Testis (tissue), 3 donors: Measurements from ENCODE around the gene CCNG1. TPM values are rescaled to one million over a fixed set of nuclear protein-coding genes. Genes with fewer than 3 reads are reported as not detected.
A peak's percentile ranks its signal among the peaks of the same experiment; 100 is the strongest.

Experiments used
- DNase-seq: peaks from one replicate; pipeline ENCODE4 v3.0.0-alpha.2; 2019
- H3K27ac ChIP-seq, 2 donors: fragments of 200-600 bp; sonication (generic); one replicate each; pipeline ENCODE4 v1.5.1; 2019
- H3K27me3 ChIP-seq: fragments of 200-600 bp; sonication (generic); one replicate; pipeline ENCODE4 v1.5.1; 2019
- H3K36me3 ChIP-seq: fragments of 200-600 bp; sonication (generic); one replicate; pipeline ENCODE4 v1.5.1; 2017; ENCODE audit warnings: low read depth; ENCODE audit errors: missing control alignments
- H3K4me1 ChIP-seq: fragments of 200-600 bp; sonication (generic); one replicate; pipeline ENCODE4 v1.5.1; 2019
- H3K4me3 ChIP-seq, 2 donors: fragments of 200-600 bp; sonication (generic); one replicate each; pipeline ENCODE4 v1.5.1; 2017 to 2019
- H3K9me3 ChIP-seq: fragments of 200-600 bp; sonication (generic); one replicate; pipeline ENCODE4 v1.5.1; 2017
- CTCF ChIP-seq, 3 experiments: fragments of 450-650 bp in 2 of 3; fragments of 200-600 bp in 1 of 3; sonication (generic) in 1 of 3; IDR thresholded peaks; one replicate each; pipeline ENCODE4 v1.5.1; 2016 to 2019; ENCODE audit warnings: antibody characterized with exemption in 3 of 3, mild to moderate bottlenecking in 2 of 3, moderate library complexity in 1 of 3
- POLR2A ChIP-seq: fragments of 450-650 bp; IDR thresholded peaks from one replicate; pipeline ENCODE4 v1.6.1; 2017; ENCODE audit warnings: antibody characterized with exemption, mild to moderate bottlenecking, moderate library complexity
- WGBS, 2 donors: methylation state at CpG; one replicate each; pipeline ENCODE4 v1.1.5; 2018; 5-methylcytosine and 5-hydroxymethylcytosine counted together
- intact Hi-C: fragments of 100-400 bp; cut with DNase I; formaldehyde crosslinking; loops from one replicate; pipeline ENCODE4 v1.15.1; 2023; ENCODE audit warnings: low total_unique reads
- polyA plus RNA-seq: library from polyadenylated mRNA; stranded (reverse); fragments of 350-450 nt; fragmentation: Illumina TruSeq; extraction: RNeasy Lipid Tissue Mini Kit (QIAGEN cat#74804); gene quantifications from one replicate; pipeline ENCODE4 v1.2.3, GENCODE V29; 2014; ENCODE audit warnings: low read depth, low replicate concordance; ENCODE audit not compliant: insufficient read depth
- total RNA-seq, 2 donors: library from RNA; depleted of rRNA; stranded (reverse); fragments of >200 nt; gene quantifications; one replicate each; pipeline ENCODE4 v1.2.3, GENCODE V29; 2016

The CCNG1 gene
- total and polyA plus RNA-seq, 3 donors from 2014 or later, result 34.5 to 72.2 (median 60.5) TPM

DNA sequence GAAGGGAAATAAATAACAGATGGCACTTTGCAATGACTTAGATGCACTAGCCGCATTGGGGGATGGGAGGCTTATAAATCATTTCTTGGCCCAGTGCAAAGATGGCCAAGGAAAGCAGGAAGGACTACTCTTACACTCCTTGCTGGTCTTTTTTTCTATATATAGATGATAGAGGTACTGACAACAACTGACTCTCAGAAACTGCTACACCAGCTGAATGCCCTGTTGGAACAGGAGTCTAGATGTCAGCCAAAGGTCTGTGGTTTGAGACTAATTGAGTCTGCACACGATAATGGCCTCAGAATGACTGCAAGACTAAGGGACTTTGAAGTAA lies 1.7 kb downstream of the CCNG1 start:
- Histone ChIP-seq H3K4me1 (peaks cover 24% of the 10 kb centered on the region), H3K36me3 (no peaks in the 10 kb centered on the region), H3K4me3 (peak overlapping the region in 1 of 2 donors; percentile 95), H3K27me3 (no peaks in the 10 kb centered on the region), H3K27ac (no peak overlapping the region), H3K9me3 (no peaks in the 10 kb centered on the region)
- no peak for DNase-seq
- intact Hi-C loops, result no loop called here
- TF ChIP-seq POLR2A (no peak), CTCF (IDR thresholded peaks at IDR 0.05) (no peak)
- WGBS, 2 donors, result 38 to 40% methylated on average over 2 of the region's 2 CpGs

DNA sequence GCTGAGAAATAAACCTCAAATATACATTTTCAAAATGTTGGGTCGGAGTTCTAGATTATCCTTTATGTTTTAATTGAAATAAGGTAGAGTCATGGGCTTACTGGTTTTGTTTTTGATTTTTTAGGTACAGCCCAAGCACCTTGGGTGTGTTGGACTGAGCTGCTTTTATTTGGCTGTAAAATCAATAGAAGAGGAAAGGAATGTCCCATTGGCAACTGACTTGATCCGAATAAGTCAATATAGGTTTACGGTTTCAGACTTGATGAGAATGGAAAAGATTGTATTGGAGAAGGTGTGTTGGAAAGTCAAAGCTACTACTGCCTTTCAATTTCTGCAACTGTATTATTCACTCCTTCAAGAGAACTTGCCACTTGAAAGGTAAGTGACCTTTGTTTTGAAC lies 3.6 kb downstream of the CCNG1 start:
- WGBS, 2 donors, result 92 to 97% methylated on average over 3 of the region's 3 CpGs
- Histone ChIP-seq H3K27ac (no peak overlapping the region), H3K4me1 (peaks cover 16% of the 10 kb centered on the region), H3K27me3 (no peaks in the 10 kb centered on the region), H3K9me3 (no peaks in the 10 kb centered on the region), H3K4me3 (no peak overlapping the region), H3K36me3 (no peaks in the 10 kb centered on the region)
- DNase-seq, result no peak
- no peak for TF ChIP-seq CTCF (IDR thresholded peaks at IDR 0.05)
- no peak for TF ChIP-seq POLR2A
- intact Hi-C loops, result no loop called here

GRCh38 chr5:163444526-163444925 lies 7.1 kb downstream of the CCNG1 start:
- no peak for DNase-seq
- H3K27ac ChIP-seq, result no peak overlapping the region
- H3K36me3 ChIP-seq, result no peaks in the 10 kb centered on the region
- no peak overlapping the region for H3K4me3 ChIP-seq
- intact Hi-C loops, result no loop called here
- TF ChIP-seq POLR2A (no peak), CTCF (IDR thresholded peaks at IDR 0.05) (no peak)
- no peaks in the 10 kb centered on the region for H3K27me3 ChIP-seq
- H3K9me3 ChIP-seq, result no peaks in the 10 kb centered on the region
- peaks cover under 1% of the 10 kb centered on the region for H3K4me1 ChIP-seq
- WGBS, 2 donors, result 92 to 94% methylated on average over 1 of the region's 1 CpG

GRCh38 chr5:163445345-163445744 lies 8.0 kb downstream of the CCNG1 start:
- H3K9me3 ChIP-seq, result no peaks in the 10 kb centered on the region
- H3K4me3 ChIP-seq, result no peak overlapping the region
- no peak for DNase-seq
- no peaks in the 10 kb centered on the region for H3K4me1 ChIP-seq
- 67 to 86% methylated on average over 6 of the region's 6 CpGs for WGBS, 2 donors
- H3K27ac ChIP-seq, result no peak overlapping the region
- intact Hi-C loops, result no loop called here
- no peak for TF ChIP-seq POLR2A
- no peak for TF ChIP-seq CTCF (IDR thresholded peaks at IDR 0.05)
- H3K27me3 ChIP-seq, result no peaks in the 10 kb centered on the region
- H3K36me3 ChIP-seq, result no peaks in the 10 kb centered on the region

- intact Hi-C loops, result no loop called here
- TF ChIP-seq CTCF (IDR thresholded peaks at IDR 0.05) (no peak), POLR2A (no peak)
- no peak overlapping the region for H3K27ac ChIP-seq
- H3K9me3 ChIP-seq, result no peaks in the 10 kb centered on the region
- H3K36me3 ChIP-seq, result no peaks in the 10 kb centered on the region
- no peak overlapping the region for H3K4me3 ChIP-seq
- no peaks in the 10 kb centered on the region for H3K27me3 ChIP-seq
- no peaks in the 10 kb centered on the region for H3K4me1 ChIP-seq
- DNase-seq, result no peak
Measured at GRCh38 chr5:163447191-163447590, 9.8 kb downstream of the CCNG1 start.
